Keratinocyte (primary cell): ENCODE measurements around the gene ALDH1A3. TPM values are rescaled to one million over a fixed set of nuclear protein-coding genes. Genes with fewer than 3 reads are reported as not detected.

ENCODE experiments used
- DNase-seq: peaks from one replicate; pipeline ENCODE4 v3.0.0-alpha.2; 2011; ENCODE audit warnings: low read depth, missing footprints, low spot score
- FAIRE-seq: peaks from 2 replicates; lab custom pipeline; 2011; peaks lifted over from hg19 to GRCh38; lab: Jason Lieb, UNC
- H2AFZ ChIP-seq: 2 replicates; pipeline ENCODE4 v1.6.0; 2012; ENCODE audit warnings: low read length, control low read depth, inconsistent platforms; ENCODE audit not compliant: control insufficient read depth
- H3K27ac ChIP-seq: 2 replicates; pipeline ENCODE4 v1.5.1; 2011; ENCODE audit warnings: low read length; ENCODE audit not compliant: control insufficient read depth, insufficient read depth
- H3K27me3 ChIP-seq: 3 replicates; pipeline ENCODE4 v1.6.0; 2011; ENCODE audit warnings: low read length; ENCODE audit not compliant: control insufficient read depth, insufficient read depth; ENCODE audit errors: extremely low read depth
- H3K36me3 ChIP-seq, 2 experiments: 2 replicates in 1 of 2; 3 replicates in 1 of 2; pipeline ENCODE4 v1.5.1; 2011; ENCODE audit warnings: low read length in 2 of 2, mild to moderate bottlenecking in 1 of 2; ENCODE audit not compliant: control insufficient read depth in 2 of 2, insufficient read depth in 2 of 2; ENCODE audit errors: extremely low read depth in 1 of 2
- H3K4me1 ChIP-seq: 3 replicates; pipeline ENCODE4 v1.5.1; 2011; ENCODE audit warnings: low read length; ENCODE audit not compliant: control insufficient read depth, insufficient read depth; ENCODE audit errors: extremely low read depth
- H3K4me2 ChIP-seq: 3 replicates; pipeline ENCODE4 v1.6.0; 2011; ENCODE audit warnings: low read depth, low read length; ENCODE audit not compliant: control insufficient read depth, insufficient read depth; ENCODE audit errors: extremely low read depth
- H3K4me3 ChIP-seq, 3 experiments: fragments of 200-600 bp in 1 of 3; sonication (generic) in 1 of 3; 2 replicates in 2 of 3; 3 replicates in 1 of 3; pipeline ENCODE4 v1.5.1; 2011 to 2016; ENCODE audit warnings: low read length in 3 of 3, mild to moderate bottlenecking in 3 of 3, control low read depth in 2 of 3, inconsistent platforms in 1 of 3, low read depth in 1 of 3, mixed read lengths in 1 of 3, mixed run types in 1 of 3, moderate library complexity in 1 of 3; ENCODE audit not compliant: control insufficient read depth in 2 of 3, insufficient read depth in 2 of 3; ENCODE audit errors: extremely low read depth in 1 of 3
- H3K79me2 ChIP-seq: 2 replicates; pipeline ENCODE4 v1.6.0; 2012; ENCODE audit warnings: low read length; ENCODE audit not compliant: control insufficient read depth, insufficient read depth
- H3K9ac ChIP-seq: 3 replicates; pipeline ENCODE4 v1.6.0; 2011; ENCODE audit warnings: low read length; ENCODE audit not compliant: control insufficient read depth, insufficient read depth; ENCODE audit errors: extremely low read depth
- H3K9me1 ChIP-seq: 3 replicates; pipeline ENCODE4 v1.6.0; 2011; ENCODE audit warnings: low read length; ENCODE audit not compliant: control insufficient read depth, insufficient read depth; ENCODE audit errors: extremely low read depth
- H3K9me3 ChIP-seq: 2 replicates; pipeline ENCODE4 v1.5.1; 2012; ENCODE audit warnings: low read depth, low read length; ENCODE audit not compliant: control insufficient read depth
- H4K20me1 ChIP-seq: 3 replicates; pipeline ENCODE4 v1.6.0; 2011; ENCODE audit warnings: low read length; ENCODE audit not compliant: control insufficient read depth, insufficient read depth; ENCODE audit errors: extremely low read depth
- EZH2 ChIP-seq: IDR thresholded peaks from one replicate; pipeline ENCODE4 v1.6.1; 2012; ENCODE audit warnings: inconsistent platforms, mild to moderate bottlenecking, low read length, moderate library complexity
- dilution Hi-C: fragments of 300-500 bp; cut with MboI; formaldehyde crosslinking; loops from one replicate; pipeline ENCODE4 v1.7.0; 2020; ENCODE audit warnings: low sequenced_read_pairs; ENCODE audit not compliant: extremely low pct_ligation_motif_present
- polyA plus RNA-seq, 5 experiments: library from polyadenylated mRNA; depleted of rRNA in 3 of 5; stranded (reverse) in 3 of 5; stranded (forward) in 1 of 5; unstranded in 1 of 5; fragments of >200 nt; gene quantifications; 1 replicate in 1 of 5; 2 replicates in 3 of 5; 3 replicates in 1 of 5; pipeline versions ENCODE4 v1.2.1 to v1.2.3, GENCODE V29; 2011 to 2012; ENCODE audit warnings: missing spikeins in 2 of 5, low read depth in 1 of 5, low replicate concordance in 1 of 5
- TF ChIP-seq, protein P1 (sequence below), 3 experiments: IDR thresholded peaks in 1 of 3; conservative IDR thresholded peaks in 1 of 3; optimal IDR thresholded peaks in 1 of 3; 2 replicates in 2 of 3; 3 replicates in 1 of 3; pipeline versions ENCODE3 to v1.5.1; 2011; ENCODE audit warnings: low read length in 3 of 3, mild to moderate bottlenecking in 3 of 3, moderate library complexity in 2 of 3, control low read depth in 1 of 3, inconsistent platforms in 1 of 3; ENCODE audit not compliant: insufficient read depth in 2 of 3; ENCODE audit errors: extremely low read depth in 1 of 3

Gene ALDH1A3
- polyA plus RNA-seq, 1 donor (not counting 4 experiments of a cell fraction or from before 2014, with no cell fraction given), result 218 TPM

DNA sequence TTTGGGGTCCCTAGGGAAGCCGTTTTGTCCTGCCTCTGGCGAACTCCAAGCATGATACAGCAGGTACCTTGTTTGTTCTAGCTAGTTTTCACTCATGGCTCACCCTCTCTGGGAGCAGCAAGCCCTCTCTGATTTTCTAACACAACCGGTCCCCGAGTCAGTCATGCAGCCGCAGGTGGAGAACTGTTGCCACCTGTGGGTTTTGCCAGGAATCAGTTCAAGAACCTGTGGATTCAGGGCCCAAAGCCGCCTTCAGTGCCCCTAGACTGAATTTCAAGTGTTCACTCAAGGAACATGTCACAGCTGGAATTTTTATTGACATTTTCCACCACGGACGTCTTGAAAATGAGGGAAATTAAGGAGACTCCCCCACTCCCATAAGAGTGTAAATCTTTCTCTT lies 26.2 kb downstream of the ALDH1A3 start:
- H3K4me1 ChIP-seq, result peaks cover 16% of the 10 kb centered on the region
- H3K9me3 ChIP-seq, result no peaks in the 10 kb centered on the region
- H3K27me3 ChIP-seq, result no peaks in the 10 kb centered on the region
- no peak overlapping the region for H2AFZ ChIP-seq
- no peaks in the 10 kb centered on the region for H4K20me1 ChIP-seq
- H3K9me1 ChIP-seq, result no peaks in the 10 kb centered on the region
- dilution Hi-C loops, result no loop called here
- H3K27ac ChIP-seq, result no peak overlapping the region
- no peak overlapping the region for H3K4me3 ChIP-seq
- no peaks in the 10 kb centered on the region for H3K79me2 ChIP-seq
- DNase-seq (no peak), FAIRE-seq (no peak)
- H3K9ac ChIP-seq, result no peak overlapping the region
- no peak for TF ChIP-seq EZH2
- TF ChIP-seq, protein P1, sequence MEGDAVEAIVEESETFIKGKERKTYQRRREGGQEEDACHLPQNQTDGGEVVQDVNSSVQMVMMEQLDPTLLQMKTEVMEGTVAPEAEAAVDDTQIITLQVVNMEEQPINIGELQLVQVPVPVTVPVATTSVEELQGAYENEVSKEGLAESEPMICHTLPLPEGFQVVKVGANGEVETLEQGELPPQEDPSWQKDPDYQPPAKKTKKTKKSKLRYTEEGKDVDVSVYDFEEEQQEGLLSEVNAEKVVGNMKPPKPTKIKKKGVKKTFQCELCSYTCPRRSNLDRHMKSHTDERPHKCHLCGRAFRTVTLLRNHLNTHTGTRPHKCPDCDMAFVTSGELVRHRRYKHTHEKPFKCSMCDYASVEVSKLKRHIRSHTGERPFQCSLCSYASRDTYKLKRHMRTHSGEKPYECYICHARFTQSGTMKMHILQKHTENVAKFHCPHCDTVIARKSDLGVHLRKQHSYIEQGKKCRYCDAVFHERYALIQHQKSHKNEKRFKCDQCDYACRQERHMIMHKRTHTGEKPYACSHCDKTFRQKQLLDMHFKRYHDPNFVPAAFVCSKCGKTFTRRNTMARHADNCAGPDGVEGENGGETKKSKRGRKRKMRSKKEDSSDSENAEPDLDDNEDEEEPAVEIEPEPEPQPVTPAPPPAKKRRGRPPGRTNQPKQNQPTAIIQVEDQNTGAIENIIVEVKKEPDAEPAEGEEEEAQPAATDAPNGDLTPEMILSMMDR (optimal IDR thresholded peaks at IDR 0.05 in 1 of 3, IDR thresholded peaks at IDR 0.05 in 1 of 3, conservative IDR thresholded peaks at IDR 0.05 in 1 of 3; ENCODE audit: extremely low read depth in 1 of 3, insufficient read depth in 2 of 3, low read length in 3 of 3), result peak in 2 of 3 experiments; percentile 9 to 49
- no peak overlapping the region for H3K4me2 ChIP-seq
- H3K36me3 ChIP-seq, result peaks cover 20 to 34% of the 10 kb centered on the region in 2 experiments

DNA sequence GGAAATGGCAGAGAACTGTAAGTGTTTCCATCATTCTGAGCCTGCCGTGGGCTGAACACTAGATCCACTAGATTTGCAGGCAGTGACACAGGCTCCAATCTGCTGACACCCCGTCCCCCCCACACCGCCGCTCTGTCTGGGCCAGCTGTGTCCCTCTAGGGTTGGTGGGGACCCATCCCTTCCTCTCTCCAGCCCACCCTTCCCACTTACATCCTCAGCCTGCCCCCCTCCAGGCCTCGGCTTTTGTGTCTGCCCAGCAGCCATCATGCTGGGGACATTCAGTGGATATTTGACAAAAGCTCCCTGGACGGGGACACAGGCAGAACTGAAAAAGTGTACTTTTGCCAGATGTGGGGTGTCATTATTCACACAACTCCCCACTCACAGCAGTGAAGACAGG lies 28.8 kb downstream of the ALDH1A3 start:
- FAIRE-seq, result no peak
- Histone ChIP-seq H2AFZ (no peak overlapping the region), H3K9me3 (no peaks in the 10 kb centered on the region), H3K36me3 (peaks cover 19 to 30% of the 10 kb centered on the region in 2 experiments), H3K27me3 (no peaks in the 10 kb centered on the region), H3K79me2 (no peaks in the 10 kb centered on the region), H3K9me1 (no peaks in the 10 kb centered on the region), H3K4me2 (no peak overlapping the region), H3K4me1 (no peaks in the 10 kb centered on the region), H4K20me1 (no peaks in the 10 kb centered on the region), H3K27ac (no peak overlapping the region), H3K4me3 (no peak overlapping the region), H3K9ac (no peak overlapping the region)
- dilution Hi-C loops, result no loop called here
- no peak for TF ChIP-seq EZH2
- TF ChIP-seq, protein P1 (optimal IDR thresholded peaks at IDR 0.05 in 1 of 3, IDR thresholded peaks at IDR 0.05 in 1 of 3, conservative IDR thresholded peaks at IDR 0.05 in 1 of 3; ENCODE audit: extremely low read depth in 1 of 3, insufficient read depth in 2 of 3, low read length in 3 of 3), result no peak
- DNase-seq, result no peak
